ENCODE results near the gene DENND2A.
"Not testable (repeated sequence)": the region's sequence is repeated elsewhere in the genome, so short reads cannot be mapped to it uniquely, and the experiment has no call there.

The DENND2A gene

GRCh38 chr7:140635345-140635744, 5.3 kb downstream of the DENND2A start:
- H3K4me1 ChIP-seq (ENCODE audit: low read depth, poor library complexity, severe bottlenecking) = no peaks in the 10 kb centered on the region
- no peak overlapping the region for H3K4me2 ChIP-seq
- H3K9ac ChIP-seq = no peak overlapping the region
- H3K36me3 ChIP-seq (ENCODE audit: insufficient read depth) = no peaks in the 10 kb centered on the region
- H4K20me1 ChIP-seq (ENCODE audit: insufficient read depth) = no peaks in the 10 kb centered on the region
- H2AFZ ChIP-seq (ENCODE audit: low read depth) = no peak overlapping the region
- H3K79me2 ChIP-seq (ENCODE audit: insufficient read depth, low read depth) = no peaks in the 10 kb centered on the region
- no peak for TF ChIP-seq CTCF (conservative IDR thresholded peaks at IDR 0.05; ENCODE audit: low read depth, low read length)
- no peak overlapping the region for H3K4me3 ChIP-seq (IDR thresholded peaks at IDR 0.05; ENCODE audit: insufficient read depth, low read depth, low read length)
- H3K27ac ChIP-seq = no peak overlapping the region
- no peaks in the 10 kb centered on the region for H3K27me3 ChIP-seq (ENCODE audit: insufficient read depth, low read depth)

- Histone ChIP-seq H3K4me1 (ENCODE audit: low read depth, poor library complexity, severe bottlenecking) (peaks cover 3% of the 10 kb centered on the region), H3K36me3 (ENCODE audit: insufficient read depth) (no peaks in the 10 kb centered on the region), H3K79me2 (ENCODE audit: insufficient read depth, low read depth) (no peaks in the 10 kb centered on the region), H2AFZ (ENCODE audit: low read depth) (no peak overlapping the region), H3K4me3 (IDR thresholded peaks at IDR 0.05; ENCODE audit: insufficient read depth, low read depth, low read length) (no peak overlapping the region), H3K9ac (no peak overlapping the region), H3K27me3 (ENCODE audit: insufficient read depth, low read depth) (no peaks in the 10 kb centered on the region), H4K20me1 (ENCODE audit: insufficient read depth) (no peaks in the 10 kb centered on the region), H3K27ac (no peak overlapping the region), H3K4me2 (no peak overlapping the region)
- TF ChIP-seq CTCF (conservative IDR thresholded peaks at IDR 0.05; ENCODE audit: low read depth, low read length) = no peak
These were observed 9.0 kb downstream of the DENND2A start for GRCh38 chr7:140631602-140632001.

- no peak overlapping the region for H3K4me3 ChIP-seq (IDR thresholded peaks at IDR 0.05; ENCODE audit: insufficient read depth, low read depth, low read length)
- no peak overlapping the region for H2AFZ ChIP-seq (ENCODE audit: low read depth)
- H3K4me1 ChIP-seq (ENCODE audit: low read depth, poor library complexity, severe bottlenecking) = peaks cover 3% of the 10 kb centered on the region
- H3K4me2 ChIP-seq = no peak overlapping the region
- no peaks in the 10 kb centered on the region for H3K36me3 ChIP-seq (ENCODE audit: insufficient read depth)
- no peak for TF ChIP-seq CTCF (conservative IDR thresholded peaks at IDR 0.05; ENCODE audit: low read depth, low read length)
- H4K20me1 ChIP-seq (ENCODE audit: insufficient read depth) = no peaks in the 10 kb centered on the region
- no peaks in the 10 kb centered on the region for H3K79me2 ChIP-seq (ENCODE audit: insufficient read depth, low read depth)
- H3K9ac ChIP-seq = no peak overlapping the region
- H3K27me3 ChIP-seq (ENCODE audit: insufficient read depth, low read depth) = no peaks in the 10 kb centered on the region
- no peak overlapping the region for H3K27ac ChIP-seq
These were observed 9.6 kb downstream of the DENND2A start for GRCh38 chr7:140631021-140631420.

GRCh38 chr7:140625908-140626868, 14.4 kb downstream of the DENND2A start:
- Histone ChIP-seq H3K27ac (no peak overlapping the region), H3K4me3 (IDR thresholded peaks at IDR 0.05; ENCODE audit: insufficient read depth, low read depth, low read length) (no peak overlapping the region), H3K27me3 (ENCODE audit: insufficient read depth, low read depth) (no peaks in the 10 kb centered on the region), H3K79me2 (ENCODE audit: insufficient read depth, low read depth) (no peaks in the 10 kb centered on the region), H3K36me3 (ENCODE audit: insufficient read depth) (no peaks in the 10 kb centered on the region), H3K9ac (no peak overlapping the region), H3K4me1 (ENCODE audit: low read depth, poor library complexity, severe bottlenecking) (peaks cover 3% of the 10 kb centered on the region), H3K4me2 (no peak overlapping the region), H4K20me1 (ENCODE audit: insufficient read depth) (no peaks in the 10 kb centered on the region), H2AFZ (ENCODE audit: low read depth) (no peak overlapping the region)
- no peak for TF ChIP-seq CTCF (conservative IDR thresholded peaks at IDR 0.05; ENCODE audit: low read depth, low read length)

GRCh38 chr7:140625192-140625558, 15.4 kb downstream of the DENND2A start:
- not testable (repeated sequence) for H3K27me3 ChIP-seq (ENCODE audit: insufficient read depth, low read depth); H3K36me3 ChIP-seq (ENCODE audit: insufficient read depth); H3K27ac ChIP-seq; H2AFZ ChIP-seq (ENCODE audit: low read depth); H3K79me2 ChIP-seq (ENCODE audit: insufficient read depth, low read depth); H3K9ac ChIP-seq; H3K4me2 ChIP-seq; H4K20me1 ChIP-seq (ENCODE audit: insufficient read depth); H3K4me1 ChIP-seq (ENCODE audit: low read depth, poor library complexity, severe bottlenecking); H3K4me3 ChIP-seq (IDR thresholded peaks at IDR 0.05; ENCODE audit: insufficient read depth, low read depth, low read length)

Data from KMS-11 (cell line).